Heart left ventricle (tissue), 13 donors: ENCODE data around the gene EVX2.

Experiments
- CTCF ChIP-seq, 12 donors: fragments of 200-600 bp; sonication (generic) in 4 of 12; IDR thresholded peaks; one replicate each; pipeline versions ENCODE4 v1.5.0 to v1.8.0; 2018 to 2022; ENCODE audit warnings: antibody characterized with exemption in 12 of 12, mild to moderate bottlenecking in 5 of 12
- POLR2A ChIP-seq, 2 donors: fragments of 450-650 bp; IDR thresholded peaks; one replicate each; pipeline ENCODE4 v1.6.1; 2017; ENCODE audit warnings: antibody characterized with exemption in 2 of 2, mild to moderate bottlenecking in 2 of 2, moderate library complexity in 2 of 2
- donor health status: ischemic (EF 13 %, LVEDD 7.1; RV severe dilation, severe dysfunction).
- donor health status: DM: no; HTN: yes; CAD: no.
- donor health status: DM: no; HTN: no; CAD: no.
- donor health status: ischemic (EF 25% LVEDD 6.9; RV normal size, moderate dysfunction).
- donor health status: ischemic (EF 25% LVEDD 5.7; RV mildly dilated, moderate dysfunction).
- donor health status: ischemic (EF 35%, LVEDD 5.7; RV mildly dilated, moderate dysfunction).
- donor health status: nonischemic (EF 11% LVEDD 7.7; RV severe dilation, severe dysfunction).
- donor health status: DM: yes; HTN: yes; CAD: no.
- donor health status: PGD.
- donor health status: ischemic (EF 29% LVEDD 5.4; RV normal size, mild dysfunction).
- donor health status: nonischemic (EF 23%, LVEDD 6.1; RV moderate dilation, normal function).

- TF ChIP-seq CTCF (IDR thresholded peaks at IDR 0.05) (no peak), POLR2A (IDR thresholded peaks at IDR 0.05) (no peak)
Measured at GRCh38 chr2:176106581-176107539, 23.1 kb upstream of the EVX2 start, which contains the start of gene HOXD11.
